NCI-H2196 (cell line): ENCODE data around the gene ADGRF1.
"Not testable (repeated sequence)": the region's sequence is repeated elsewhere in the genome, so short reads cannot be mapped to it uniquely, and the experiment has no call there.

Experiments used
- DNase-seq: peaks from one replicate; lab custom pipeline; 2025; ENCODE audit not compliant: unreplicated experiment; lab: John Stamatoyannopoulos, UW

ADGRF1 gene

DNA sequence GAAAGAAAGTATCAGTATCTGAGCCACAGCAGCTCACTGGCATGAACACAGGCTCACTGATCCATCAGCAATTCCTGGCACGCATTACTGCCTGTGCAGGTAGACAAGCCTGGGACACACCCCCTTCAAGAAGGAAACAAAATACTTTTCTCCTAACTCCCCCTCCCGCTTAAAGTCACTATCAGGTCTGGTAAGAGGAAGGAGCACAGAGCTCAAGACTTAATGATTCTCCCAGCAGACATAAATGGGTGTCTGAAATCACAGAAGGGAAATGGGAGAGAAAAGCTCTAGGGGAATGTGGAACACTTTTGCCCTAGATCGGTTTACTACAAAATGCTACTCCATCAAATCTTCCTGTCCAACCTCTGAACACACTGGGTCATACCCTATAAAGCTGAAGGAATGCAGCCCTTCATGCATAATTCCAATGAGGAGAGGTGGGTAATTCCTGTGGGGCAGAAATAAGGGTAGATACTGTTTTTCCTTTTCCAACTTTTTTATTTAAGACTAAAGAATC, at the start of gene ADGRF1:
Gene ADGRF1, minus strand, starts transcription at position 58 of the 517 bp plus-strand sequence. CDS start 13,271 bp downstream, outside the sequence.
- DNase-seq = no peak

DNA sequence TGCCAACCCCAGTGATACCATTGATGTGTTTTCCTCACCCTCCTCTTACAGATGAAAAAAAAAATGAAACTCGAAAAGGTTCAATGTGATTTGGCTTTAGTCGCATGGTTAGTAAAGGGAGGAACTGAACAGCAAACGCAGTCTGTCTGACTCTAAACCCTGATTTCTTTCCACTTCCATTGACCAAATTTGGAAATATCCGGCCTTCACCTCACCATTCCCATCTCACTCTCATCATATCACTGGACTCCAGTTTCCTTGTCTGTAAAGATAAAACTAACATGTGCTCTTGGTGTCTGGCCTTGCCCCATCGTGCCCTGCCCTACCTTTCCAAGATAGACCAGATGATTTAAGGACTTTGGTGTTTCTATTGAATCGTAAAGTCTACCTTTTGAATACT, 48.7 kb upstream of the ADGRF1 start:
- no peak for DNase-seq

DNA sequence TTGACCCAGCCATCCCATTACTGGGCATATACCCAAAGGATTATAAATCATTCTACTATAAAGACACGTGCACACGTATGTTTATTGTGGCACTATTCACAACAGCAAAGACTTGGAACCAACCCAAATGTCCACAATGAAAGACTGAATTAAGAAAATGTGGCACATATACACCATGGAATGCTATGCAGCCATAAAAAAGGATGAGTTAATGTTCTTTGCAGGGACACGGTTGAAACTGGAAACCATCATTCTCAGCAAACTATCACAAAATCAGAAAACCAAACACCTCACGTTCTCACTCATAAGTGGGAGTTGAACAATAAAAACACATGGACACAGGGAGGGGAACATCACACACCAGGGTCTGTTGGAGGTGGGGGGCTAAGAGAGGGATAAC, 47.3 kb upstream of the ADGRF1 start:
- DNase-seq = not testable (repeated sequence)

DNA sequence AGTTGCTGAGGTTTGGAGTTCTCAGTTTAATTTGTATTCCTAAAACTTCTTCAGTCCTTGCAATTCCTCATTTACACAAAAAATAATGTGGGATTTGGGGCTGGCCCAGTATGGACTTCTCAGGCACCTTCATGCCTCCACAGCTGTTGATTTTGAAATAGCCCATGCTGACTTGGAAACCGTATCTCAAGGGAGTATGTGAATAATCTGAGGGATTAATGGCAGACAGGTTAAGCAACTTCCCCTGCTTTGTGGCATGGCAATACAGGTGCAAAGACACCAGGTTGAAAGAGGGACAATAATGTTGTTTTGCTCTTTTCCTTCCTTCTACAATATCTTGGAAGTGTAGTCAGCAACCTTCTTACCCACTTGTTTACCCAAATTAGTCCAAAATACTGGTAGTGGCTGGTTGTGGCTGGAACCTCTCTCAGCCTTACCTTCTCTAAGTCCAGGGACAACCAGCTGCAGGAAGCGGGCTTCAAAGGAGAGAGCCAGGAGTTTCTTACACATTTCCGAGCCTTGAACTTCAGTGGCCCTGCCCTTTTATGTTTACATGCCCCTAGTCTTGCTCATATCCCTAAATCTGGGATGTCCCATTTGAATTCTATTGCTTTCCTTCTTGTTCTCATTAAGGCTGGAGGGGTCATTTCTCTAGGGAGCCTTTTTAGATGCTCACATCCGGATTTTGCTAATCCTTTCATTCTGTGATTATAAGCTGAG, 44.1 kb upstream of the ADGRF1 start:
- DNase-seq = no peak

DNA sequence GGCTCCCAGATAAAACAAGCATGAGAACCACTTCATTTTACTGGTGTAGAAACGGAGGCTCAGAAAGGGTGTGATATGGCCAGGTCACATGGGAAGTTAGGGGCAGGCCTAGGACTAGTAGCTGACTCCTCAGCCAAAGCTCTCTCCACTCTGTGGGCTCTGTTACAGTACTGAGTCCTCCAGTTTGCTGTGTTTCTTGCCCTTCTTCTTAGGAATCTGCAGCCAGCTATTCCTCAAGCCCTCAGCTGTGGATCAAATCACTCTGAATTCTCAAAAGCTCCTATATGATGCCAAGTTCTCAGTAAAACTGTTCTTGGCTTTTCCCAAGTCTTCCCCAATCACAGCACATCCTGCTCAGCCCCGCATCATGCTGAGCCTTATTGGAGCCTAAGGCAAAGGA, 42.5 kb upstream of the ADGRF1 start:
- no peak for DNase-seq

DNA sequence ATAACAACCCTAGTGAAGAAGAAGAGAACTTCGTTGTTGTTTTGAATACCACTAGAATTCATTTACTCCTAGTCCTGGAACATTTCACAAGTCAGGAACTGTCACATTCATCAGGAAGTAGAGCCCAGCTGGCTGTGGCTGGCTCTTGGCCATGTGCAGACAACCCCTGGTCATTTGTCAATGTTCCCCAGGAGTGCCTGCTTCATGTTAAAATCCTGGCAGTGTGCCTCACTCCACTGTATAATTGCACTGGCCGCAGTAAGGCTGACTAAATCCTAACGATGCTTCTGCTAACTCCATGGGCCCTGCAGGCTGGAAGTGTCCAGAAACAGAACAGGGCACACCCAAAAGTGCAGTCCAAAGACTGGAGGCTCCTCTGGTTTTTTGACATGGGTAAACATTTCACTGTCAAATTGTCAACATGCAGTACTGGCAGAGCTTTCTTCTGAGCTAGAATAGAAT, 41.5 kb upstream of the ADGRF1 start:
- peak; percentile 69 for DNase-seq

DNA sequence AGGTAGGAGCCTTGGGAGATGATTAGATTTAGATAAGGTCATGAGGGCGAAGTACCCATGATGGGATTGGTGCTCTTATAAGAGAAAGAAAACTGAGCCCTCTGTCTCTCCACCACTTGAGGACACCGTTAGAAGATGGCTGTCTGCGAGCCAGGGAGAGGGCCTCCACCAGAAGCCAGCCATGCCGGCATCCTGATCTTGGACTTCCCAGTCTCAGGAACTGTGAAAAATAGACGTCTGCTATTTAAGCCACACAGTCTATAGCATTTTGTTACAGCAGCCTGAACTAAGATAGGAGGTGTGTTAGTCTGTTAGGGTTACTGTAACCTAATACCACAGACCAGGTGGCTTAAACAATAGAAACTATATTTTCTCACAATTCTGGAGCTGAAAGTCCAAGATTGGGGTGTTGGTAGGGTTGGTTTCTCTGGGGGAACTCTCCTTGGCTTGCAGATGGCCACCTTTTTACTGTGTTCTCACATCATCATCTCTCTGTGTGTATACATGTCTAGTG, 38.0 kb upstream of the ADGRF1 start:
- DNase-seq = no peak

DNA sequence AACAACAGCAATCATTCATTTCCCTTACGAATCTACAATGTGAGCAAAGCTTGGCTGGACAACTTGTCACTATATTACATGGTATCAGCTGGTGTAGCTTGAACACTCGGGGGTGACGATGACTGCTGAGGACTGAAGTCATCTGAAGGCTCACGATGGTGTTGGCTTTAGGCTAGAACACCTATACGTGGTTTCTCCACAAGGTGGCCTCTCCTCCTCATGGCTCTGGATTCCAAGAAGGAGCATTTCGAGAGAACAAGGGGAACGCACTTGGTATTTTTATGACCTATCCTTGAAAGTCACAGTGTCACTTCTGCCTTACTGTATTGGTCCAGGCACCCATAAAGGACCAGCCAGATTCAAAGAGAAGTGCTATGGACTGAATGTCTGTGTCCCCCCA, 37.5 kb upstream of the ADGRF1 start:
- DNase-seq = no peak

DNA sequence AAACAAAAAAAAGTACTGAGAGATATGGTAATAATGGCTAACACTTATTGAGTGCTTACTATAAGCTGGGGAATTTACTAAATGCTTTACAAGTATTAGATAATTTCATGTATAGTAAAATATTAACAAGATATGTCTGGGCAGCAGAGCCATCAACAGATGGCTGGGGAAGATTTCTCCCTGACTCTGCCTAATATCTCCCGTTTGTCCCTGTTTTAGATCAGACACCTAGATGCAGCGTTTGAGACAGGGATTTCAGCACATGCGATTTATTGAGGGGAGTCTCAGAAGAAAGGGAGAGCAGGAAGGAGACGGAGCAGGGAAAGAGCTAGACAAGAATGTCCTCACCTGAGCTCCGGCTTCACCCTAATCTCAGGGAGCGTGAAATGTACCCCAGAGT, 36.9 kb upstream of the ADGRF1 start:
- DNase-seq = no peak

DNA sequence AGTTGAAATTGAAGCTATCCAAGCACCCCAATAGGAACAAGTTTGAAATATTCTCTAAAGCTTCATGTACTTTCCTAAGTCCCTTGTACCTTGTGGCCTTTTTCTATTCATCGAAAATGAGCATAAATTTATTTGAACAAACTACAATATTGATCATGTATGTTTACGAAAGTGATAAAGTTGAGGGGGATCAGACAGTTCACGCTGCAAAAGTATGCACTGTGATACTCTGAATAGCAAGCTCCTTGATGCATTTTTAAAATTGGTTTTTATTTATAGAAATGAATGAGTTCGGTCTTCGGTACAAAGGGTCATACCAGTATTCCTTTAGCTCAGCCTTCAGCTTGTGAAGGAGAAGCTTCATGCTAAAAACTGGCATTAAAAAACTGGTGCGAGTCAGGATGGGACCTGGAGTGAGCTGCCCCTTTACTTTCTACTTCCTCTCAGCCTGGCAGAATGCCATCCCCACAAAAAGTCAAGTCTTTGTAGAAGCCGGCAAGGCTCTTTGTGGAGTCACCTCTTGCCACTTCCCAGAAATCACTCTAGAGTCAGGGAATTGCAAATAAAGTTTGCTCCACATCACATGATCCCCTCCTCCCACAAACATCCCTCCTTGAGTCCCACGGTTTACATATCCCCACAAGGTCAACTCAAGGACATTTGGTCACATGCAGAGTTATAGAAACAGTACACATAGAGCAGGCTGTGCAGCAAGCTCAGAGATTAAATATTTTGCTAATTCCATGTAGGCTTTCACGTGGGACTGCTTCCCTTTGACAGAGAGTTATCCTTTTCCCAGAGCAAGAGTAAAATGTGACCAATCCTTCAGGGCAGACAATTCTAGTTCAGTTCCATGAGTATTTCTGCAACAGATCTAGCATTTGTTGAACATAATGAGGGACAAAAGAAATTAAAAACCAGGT, 34.6 kb upstream of the ADGRF1 start:
- DNase-seq = no peak

DNA sequence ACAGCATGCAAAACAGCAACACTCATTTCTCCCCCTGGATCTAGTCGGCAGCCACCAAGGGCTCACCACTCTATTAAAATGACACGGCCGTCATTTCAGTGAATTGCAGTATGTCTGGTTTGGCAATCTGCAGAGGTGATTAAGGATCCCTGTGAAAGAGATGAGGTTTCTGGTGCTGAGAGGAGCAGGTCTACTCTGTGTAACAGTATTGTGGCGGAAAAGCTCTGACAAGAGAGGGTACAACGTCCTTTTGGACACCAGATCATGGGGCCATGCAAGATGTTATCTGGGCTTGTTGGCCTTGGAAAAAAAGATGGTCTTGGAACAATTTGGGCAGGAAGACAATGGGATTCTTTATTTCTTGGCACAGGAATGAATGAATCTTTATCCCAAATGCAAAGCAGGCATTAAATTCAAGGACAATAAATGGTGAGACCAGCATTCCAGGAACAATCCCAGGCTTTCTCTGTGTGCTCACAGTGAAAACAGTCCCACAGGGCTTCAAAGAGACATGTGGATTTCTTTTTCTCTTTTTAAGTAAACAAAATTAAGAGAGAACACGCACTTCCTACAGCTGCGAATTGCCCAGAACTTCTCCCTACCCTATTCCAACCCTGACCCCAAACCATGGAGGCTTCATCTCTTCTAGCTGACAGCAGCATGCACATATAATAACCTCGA, 33.7 kb upstream of the ADGRF1 start:
- no peak for DNase-seq

DNA sequence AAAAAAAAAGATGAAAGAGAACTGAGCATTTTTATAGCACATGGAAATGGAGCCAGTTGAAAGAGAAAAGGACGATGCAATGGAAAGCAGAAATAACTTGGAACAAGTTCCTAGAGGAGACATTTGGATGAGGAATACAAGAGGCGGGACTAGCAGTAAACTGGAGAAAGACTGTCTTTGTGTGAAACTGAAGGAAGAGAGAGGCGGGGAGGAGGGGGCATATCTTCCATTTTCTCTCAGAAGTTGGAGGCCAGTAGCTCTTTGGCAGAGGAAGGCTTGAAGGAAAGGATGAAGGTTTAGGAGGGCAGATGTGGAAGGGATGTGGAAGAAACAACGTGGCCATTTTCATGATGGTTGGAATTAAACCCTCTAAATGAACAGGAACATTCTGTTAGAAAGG, 33.0 kb upstream of the ADGRF1 start:
- DNase-seq = no peak

DNA sequence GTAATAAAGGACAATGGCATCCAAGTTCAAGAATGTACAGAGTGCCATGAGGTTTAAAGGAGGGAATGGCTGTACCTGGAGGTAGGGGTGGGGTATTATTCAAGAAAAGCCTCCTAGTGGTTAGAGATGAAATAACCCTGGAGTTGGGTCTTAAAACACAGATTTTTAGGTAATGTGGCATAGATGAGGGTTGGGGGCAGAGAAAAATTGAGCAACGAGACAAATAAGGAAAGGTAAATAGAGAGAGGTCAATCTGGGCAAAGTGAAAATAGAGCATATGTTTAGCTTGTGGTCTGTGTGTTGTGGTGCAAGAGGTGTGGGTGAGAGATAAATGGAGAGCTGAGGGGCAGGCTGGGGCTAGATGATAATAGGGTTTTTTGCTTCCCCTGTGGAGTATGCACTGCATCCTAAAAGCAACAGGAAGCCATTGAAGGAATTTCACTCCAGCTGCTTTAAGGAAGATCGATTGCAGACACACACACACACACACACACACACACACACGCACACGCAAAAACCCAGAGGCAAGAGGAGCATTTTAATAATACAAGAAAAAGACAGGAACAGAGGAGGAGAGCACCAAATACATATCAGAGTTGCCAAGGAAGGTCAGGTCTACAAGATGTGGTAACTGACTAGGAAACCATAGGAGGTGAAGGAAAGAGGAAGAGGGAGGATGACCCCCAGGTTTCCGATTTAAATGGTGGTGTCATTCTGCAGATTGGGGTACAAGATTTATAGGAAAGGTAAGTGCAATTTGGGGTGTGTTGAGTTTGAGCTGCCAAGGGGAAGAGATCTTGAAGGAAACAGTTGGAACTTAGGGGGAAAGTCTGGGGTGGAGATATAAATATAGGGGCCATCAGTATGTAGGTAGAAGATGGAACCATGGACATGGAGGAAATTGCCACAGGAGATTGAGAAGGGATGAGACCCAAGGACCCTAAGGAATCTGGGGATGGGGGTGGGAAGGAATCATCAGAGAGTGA, 31.3 kb upstream of the ADGRF1 start:
- DNase-seq = no peak

DNA sequence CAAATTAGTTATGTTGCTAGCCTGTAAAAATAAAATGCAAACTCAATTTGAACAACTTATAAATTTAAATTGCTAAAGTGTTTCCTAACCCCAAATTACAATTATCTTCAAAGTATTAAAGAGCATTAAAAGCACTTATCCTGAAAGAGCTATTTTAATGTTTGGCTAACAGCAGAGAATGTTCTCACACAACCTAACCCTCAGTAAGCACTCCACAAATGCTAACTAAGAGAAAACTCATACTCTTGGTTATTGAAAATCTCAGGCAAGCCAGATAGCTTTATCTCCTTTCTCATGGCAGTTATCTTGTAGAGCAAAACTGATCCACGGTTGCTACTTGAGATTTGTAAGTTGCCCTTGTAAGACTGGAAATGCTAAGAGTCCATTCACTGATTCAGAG, 30.5 kb upstream of the ADGRF1 start:
- DNase-seq = no peak

DNA sequence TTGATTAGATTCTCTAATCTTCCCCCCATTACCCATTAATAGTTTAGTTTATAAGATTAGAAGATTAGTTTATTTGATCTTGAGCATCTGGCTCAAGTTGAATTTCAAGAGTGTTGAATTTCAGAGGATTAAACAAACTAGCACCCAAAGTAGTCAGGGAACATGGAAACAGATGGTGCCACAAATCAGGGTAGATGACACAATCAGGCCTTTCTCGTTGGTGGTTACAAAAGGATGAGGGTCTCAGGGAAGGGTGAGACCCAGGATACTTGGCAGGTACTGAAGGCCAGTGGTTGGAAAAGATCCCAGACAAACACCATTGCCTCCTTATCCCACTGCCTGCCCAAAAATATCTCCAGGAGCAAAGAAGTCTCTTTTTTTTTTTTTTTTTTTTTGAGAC, 29.5 kb upstream of the ADGRF1 start:
- DNase-seq = no peak

DNA sequence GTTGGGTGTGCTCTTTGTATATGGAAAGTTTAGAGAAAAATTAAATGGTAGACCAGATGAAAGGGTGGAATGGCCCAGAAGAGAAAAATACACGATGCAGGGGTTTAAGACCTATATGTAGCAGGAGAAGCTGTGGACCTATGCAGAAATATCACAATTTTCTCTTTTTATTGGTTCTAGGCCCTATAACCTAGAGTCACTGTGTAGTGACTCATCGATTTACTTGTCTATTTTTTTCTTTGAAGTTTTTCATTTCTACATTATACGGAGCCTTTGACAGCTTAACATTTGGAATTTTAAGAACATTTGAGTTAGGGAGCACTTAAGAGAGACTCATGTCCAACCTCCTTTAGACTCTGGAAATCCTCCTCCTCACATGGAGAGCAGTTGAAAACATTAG, 28.3 kb upstream of the ADGRF1 start:
- no peak for DNase-seq

DNA sequence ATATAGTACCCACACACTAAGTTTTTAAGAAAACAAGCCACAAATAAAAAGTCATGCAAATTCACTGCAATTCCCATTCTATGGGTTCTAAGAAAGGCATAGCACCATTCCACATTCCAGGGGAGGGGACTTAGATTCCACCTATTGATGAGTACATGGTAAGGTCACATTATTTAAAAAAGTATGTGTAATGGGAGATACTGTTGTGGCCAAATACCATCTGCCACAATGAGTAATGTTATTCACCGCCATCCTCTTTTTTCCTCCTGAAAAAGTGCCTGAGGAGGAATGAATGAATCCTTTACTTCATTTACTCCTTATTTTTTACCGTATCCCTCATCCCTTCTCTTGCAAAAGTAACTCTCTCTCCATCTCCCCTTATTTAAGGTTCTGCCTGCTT, 27.0 kb upstream of the ADGRF1 start:
- no peak for DNase-seq

DNA sequence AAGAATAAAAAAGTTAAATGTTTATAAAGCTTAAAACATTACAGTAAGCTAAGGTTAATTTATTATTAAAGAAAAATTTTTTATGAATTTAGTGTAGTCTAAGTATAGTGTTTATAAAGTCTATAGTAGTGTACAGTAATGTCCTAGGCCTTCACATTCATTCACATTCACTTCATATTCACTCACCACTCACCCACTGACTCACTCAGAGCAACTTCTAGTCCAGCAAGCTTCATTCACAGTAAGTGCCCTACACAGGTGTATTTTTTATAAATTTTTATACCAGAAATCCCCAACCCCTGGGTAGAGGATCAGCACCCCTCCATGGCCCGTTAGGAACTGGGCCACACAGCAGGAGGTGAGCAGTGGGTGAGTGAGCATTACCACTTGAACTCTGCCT, 24.3 kb upstream of the ADGRF1 start:
- no peak for DNase-seq

DNA sequence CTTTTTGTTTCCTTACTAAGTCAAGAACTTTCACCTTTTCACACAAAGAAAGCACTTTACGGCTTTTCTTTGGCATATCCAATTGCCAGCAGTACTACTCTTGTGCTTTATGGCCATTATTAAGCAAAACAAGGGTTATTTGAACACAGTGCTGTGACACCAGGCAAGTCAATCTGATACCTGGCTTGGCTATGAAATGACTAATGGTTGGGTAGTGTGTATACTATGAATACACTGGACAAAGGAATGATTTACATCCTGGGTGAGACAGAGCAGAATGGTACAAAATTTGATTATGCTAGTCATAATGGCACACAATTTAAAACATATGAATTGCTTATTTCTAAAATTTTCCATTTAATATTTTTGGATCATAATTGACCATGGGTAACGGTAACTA, 22.1 kb upstream of the ADGRF1 start:
- no peak for DNase-seq

DNA sequence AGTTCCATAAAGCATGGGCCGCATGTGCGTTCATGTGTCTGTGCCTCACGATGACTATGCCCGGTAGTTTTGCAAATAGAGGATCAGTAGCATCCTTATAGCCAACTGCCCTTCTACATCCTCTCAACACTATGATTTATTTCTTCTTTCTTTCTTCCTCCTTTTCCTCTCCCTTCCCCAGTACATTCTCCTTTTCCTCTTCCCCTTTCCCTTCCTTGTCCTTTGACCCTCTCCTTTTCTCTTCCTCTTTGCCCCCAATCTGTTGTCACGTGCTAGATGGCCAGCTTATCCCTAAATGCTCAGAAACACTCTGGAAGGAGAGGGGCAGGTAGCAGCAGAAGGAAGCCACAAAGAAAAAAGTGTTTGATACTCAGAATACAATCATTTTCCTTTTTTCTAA, 20.2 kb upstream of the ADGRF1 start:
- DNase-seq = no peak
